ENCODE data around the gene SHLD1.

The SHLD1 gene

DNA sequence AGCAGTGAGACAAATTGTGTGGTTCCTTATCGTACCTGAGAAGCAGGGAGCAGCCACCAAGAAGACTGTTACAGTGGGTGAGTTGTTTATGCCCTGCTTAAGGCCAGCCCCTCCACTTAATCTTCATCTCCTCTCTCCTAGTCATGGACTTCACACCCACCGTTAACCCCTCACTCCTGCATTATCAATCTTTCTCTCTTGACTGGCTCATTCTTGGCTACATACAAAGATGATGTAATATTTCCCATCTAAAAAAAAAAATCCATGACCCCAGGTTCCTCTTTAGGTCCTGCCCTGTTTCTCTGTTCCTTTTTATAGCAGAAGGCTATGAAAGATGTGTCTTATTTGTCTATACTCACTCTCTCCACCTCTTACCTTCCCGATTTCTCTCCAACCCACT, 72.4 kb downstream of the SHLD1 start:
- DNase-seq, result no peak

DNA sequence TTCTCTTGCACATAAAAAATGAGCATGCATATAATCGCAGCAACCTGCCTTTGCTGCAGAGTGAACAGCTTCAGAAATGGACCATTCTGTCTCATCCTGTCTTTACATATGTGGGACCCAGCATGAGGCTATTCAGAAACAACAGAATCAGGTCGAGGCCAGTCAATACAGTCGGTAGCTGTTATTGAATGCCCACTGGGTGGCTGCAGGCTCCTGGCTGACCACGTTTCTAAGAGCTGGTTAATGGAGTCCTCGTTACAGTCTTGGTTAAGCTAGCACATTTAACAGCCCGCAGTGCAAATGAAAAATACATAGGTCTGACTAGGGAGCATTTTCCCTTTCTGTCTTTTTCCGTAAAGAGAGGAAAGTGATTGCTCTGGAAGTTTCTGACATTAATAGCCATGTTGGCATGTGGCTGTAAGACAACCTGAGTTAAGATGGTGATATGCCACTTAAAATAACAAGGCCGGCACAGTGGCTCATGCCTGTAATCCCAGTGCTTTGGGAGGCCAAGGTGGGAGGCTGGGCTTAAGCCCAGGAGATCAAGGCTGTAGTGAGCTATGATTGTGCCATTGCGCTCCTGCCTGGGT, 75.0 kb downstream of the SHLD1 start:
- no peak for DNase-seq

DNA sequence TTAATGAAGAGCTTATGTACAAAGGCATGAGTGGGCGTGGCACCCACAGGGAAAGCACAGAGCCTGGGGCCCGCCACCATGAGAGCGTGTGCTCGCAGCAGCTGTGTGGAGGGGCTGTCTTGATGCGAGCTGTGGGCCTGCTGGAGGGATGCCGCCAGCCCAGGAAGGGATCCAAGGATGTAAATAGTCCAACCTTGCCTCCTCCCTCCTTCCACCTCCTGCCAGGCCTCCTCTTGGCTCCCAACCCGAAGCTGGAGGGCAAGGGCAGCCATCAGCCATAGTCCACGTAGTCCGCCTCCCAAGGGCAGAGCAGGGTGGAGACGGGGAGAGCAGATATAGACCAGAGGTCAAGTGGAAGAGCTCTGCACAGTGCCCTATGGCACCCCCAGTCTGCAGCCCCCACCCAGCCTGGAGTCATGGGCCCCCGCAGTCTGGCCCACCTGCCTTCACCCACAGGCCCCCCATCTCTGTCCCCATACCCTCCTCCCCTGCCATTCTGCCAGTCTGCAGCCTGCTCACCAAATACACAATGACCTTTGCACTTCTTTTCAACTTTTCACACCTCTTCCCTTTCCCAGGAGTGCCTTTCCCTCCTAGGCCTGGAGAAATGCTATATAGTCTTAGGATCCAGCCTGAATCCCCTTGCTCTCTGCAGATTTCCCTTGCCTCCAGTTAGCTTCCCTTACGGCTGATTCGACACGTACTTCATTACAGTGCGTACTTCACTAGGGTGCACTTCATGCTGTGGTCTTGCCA, 77.1 kb downstream of the SHLD1 start:
- DNase-seq, result no peak

DNA sequence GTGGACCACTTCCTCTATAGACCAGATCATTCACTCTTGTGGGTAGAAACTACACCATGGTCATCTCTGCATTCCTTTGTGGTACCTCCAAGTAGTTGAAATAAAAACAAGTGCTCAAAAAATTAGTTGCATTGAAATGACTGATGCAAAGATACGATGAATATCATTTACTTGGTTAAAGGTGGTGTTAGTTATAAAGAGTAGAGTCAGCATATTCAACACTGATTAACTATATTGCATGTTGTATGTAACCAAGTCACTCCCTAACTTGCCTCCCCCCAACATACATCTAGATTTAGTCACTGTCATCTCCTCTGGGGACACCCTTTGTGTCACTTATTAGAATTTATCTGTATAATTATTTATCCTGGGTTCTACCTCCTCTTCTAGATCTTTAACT, 77.7 kb downstream of the SHLD1 start:
- no peak for DNase-seq

DNA sequence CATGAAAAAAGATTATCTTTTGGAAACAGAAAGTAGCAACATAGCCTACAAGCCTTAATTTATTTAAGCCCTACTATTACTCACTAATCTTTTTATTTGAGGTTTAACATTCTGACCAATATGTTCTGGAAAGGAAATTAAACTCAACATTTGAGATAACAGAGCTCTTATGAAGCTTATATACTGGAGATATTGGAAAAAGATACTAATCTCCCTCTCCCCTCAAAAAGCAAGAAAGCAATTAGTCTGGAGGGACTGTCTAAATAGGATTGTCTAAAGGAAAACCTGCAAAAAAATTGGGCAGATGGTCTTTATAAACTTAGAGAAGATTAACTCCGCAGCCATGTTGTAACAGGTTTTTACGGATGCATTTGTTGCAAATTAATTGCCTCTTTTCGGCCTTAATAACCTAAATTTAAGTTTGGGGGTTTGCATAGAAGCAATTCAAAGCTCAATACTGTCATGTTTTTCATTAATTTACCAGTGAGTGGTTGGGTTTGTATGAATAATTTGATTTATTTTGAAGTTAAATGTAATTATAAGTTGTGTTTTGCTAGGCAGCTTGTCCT, 79.1 kb downstream of the SHLD1 start:
- DNase-seq, result no peak

DNA sequence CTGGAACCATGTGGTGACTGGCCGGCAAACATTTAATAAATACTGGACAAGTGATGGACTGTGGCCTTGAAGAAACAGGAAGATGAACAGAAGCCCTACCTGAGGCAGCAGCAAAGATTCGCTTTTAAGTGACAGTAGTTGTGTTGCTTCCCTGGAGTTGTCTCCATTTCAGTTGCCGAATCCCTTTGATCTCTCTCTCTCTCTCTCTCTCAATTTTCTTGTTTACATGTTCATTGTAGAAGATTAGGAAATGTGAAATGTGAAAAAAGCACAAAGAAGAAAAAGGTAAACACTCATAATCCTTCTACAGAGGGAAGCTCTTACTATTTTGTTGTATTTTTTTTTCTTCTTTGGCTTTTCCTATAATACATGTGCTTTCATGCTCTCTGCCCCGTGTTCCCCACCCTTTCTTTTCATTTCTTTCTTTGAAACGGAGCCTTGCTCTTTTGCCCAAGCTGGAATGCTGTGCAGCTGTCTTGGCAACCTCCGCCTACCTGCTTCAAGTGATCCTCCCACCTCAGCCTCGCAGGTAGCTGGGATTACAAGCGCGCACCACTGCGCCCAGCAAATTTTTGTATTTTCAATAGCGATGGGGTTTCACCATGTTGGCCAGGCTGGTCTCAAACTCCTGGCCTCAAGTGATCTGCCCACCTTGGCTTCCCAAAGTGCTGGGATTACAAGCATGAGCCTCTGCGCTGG, 81.5 kb downstream of the SHLD1 start:
- DNase-seq, result no peak

DNA sequence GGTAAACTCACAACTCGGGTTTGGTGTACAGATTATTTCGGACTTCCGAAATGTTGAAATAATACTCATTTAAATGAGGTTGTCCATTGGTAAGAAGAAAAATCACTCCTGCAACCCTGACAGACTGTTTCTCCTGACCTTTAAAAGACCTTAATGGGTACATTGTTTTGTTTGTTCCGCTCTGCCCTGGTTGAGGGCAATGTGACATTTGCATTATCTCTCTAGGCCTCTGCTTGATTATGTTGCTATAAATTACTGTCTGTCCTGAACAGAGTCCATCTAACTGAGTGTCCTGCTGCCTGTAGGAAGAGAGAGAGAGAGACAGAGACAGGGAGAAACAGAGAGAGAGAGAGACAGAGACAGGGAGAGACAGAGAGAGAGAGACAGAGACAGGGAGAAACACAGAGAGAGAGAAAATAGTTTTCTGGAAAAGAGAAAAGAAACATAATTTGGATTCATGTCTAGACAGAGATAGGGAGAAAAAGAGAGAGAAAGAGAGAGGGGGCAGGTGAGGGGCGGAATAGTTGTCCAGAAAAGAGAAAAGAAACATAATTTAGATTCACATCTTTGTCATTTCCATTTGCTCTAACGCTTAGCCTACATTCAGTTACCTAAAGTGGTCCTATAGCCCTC, 83.2 kb downstream of the SHLD1 start:
- DNase-seq, result no peak

DNA sequence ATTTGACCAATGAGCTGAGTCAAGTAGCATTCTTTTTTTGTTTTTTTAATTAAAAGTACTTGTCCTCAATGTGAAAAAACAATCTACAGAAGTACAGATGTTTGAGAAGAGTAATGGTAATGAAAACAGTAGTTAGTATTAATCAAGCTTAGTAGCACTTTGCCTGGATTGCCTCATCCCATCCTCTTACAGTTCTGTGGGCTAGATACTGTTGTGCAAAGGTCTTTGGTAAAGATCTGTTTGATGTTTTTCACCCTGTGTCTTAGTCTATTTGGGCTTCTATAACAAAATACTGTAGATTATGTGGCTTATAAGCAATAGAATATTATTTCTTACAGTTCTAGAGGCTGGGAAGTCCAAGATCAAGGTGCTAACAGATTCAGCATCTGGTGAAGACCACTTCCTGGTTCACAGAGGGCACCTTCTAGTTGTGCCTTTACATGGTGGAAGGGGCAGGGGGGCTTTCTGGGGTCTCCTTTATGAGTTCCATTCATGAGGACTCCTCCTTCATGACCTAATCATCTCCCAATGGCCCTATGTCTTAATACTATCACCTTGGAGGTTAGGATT, 84.3 kb downstream of the SHLD1 start:
- no peak for DNase-seq

DNA sequence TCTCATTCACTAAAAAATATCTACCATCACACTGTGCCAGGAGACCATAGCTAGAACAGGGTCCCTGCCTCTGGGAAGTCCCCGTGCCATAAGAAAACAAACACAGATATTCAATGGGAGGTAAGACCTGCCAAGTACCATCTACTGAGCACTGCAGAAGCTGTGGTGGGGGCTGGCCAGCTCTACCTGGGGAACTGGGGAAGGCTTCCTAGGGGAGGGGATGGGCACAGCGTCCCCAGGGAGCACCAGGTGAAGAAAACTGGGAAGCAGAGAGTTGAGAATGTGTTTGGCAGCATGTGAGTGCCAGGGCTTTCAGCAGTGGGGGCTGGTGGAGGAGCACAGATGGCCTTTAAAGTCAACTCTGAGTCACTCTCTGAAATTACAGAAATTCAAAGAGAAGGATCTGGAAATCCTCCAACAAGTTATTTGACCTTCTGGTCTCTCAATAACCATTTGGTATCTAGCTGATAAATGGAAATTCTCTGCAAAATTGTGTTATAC, 85.2 kb downstream of the SHLD1 start:
- no peak for DNase-seq

DNA sequence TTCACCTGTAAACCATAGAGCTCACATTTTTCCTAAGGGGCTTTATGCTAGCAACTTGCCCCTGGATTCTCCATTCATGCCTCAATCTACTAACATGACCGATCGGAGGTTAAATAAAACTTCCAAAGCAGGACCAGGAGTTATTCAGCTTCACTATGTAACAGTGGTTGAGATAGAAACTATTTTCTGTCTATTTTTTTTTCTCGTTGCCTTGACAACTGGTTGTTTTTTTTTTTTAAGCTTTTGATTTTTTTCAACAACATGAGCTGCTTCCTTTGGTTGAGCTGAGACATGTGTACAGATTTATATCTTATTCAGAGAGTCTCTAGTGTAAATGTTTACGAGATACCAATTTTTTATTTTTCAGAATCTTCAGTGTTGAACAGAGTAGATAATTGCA, 85.7 kb downstream of the SHLD1 start:
- DNase-seq, result no peak

DNA sequence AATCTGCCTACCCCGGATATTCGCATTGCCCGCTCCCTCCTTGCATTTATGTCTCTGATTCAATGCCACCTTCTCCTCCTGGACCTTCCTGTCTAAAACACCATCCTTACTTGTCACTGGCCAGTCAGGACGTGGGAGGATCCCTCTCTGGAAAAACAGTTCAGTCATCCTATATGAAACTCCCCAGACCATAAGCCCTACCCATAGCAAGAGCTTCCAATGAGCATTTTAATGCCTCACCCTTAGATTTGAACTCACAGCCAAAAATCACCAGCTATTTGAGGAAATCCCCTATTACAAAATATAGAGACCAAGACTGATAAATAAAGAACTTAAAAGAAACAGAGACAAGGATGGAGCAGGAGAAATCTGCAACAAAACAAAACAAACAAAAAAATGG, 86.4 kb downstream of the SHLD1 start:
- no peak for DNase-seq

DNA sequence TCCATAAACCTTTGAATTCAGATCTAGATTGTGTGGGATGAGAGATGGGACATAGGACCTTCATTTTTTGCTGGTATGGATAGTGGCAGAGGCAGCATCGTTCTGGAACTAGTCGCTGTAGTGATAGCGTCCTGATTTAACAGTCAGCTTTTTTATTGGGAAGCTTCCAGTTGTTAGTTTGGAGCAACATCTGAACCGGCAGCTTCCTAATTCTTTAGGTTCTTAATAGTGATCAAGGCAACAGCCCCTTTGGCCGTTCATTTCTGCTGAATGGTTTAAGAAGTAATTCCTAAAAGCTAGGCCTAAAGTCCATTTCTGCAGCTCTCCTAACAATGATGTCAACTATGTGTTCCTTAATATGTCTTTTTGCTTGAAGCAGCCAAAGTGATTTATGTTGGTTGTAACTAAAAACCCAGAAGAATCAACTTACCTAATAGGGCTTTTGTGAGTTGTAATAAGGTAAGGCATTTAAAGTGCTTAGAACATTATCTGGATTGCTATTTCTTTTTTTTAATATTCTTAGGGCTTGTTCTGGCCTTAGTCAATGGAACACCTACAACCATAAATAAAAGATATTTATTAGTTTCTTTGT, 90.3 kb downstream of the SHLD1 start:
- no peak for DNase-seq

DNA sequence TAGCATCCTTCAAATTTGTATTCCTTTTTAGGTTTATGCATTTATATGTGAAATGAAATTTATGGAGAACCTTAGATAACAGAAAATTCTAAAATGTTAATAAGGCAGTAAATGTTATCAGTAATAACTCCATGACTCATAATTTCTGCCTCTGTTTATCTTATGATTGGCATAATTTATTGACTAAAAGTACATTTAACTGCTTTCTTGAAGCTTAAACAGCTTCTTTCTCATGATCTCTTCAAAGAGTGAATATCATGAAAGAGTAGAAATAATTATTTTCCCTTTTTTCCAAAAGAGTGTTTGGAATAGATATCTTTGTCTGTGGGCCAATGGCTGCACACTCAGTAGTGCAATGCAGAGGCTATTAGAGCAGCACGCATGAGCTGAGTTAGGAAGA, 91.3 kb downstream of the SHLD1 start:
- no peak for DNase-seq

DNA sequence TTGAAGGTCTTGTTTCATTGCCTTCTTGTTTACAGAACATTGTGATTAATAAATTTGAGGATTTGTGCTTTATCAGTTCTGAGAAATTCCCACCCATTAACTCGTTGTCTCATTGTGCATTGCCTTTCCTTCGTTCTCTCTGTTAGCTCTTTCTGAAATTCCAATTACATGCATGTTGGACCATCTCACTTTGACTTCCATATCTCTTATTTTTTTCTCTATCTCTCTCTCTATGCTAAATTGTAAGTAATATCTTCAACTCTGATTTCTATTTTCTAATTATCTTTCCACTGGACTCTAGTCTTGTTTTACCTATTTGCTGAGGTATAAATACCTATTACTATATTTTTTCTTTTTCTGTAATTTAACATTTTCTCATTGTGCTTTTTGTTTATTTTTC, 92.3 kb downstream of the SHLD1 start:
- DNase-seq, result no peak

DNA sequence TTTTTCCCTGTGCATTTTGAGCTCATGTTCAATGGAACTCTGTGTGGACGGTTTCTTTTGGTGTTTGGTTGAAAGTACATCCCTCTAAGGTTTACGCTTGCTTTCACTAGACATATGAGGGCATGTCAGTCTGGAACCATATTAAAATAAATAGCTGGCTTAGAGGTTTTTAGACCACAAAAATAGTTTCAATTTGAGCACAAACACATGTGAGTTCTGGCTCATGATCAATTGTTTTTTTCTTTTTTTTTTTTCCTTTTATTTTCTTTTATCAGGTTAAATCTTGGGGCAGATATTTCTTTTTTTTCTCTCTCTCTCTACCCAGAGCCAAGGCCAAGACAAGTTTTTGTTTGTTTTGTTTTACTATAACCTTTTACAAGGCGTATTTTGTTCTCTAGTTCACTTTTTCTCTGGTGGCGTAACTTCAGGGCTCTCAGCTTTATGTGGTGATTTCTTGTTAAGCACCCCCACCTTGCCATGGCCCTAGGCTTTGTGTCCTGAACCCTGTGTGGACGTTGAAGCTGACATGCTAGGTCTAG, 92.9 kb downstream of the SHLD1 start:
- no peak for DNase-seq

DNA sequence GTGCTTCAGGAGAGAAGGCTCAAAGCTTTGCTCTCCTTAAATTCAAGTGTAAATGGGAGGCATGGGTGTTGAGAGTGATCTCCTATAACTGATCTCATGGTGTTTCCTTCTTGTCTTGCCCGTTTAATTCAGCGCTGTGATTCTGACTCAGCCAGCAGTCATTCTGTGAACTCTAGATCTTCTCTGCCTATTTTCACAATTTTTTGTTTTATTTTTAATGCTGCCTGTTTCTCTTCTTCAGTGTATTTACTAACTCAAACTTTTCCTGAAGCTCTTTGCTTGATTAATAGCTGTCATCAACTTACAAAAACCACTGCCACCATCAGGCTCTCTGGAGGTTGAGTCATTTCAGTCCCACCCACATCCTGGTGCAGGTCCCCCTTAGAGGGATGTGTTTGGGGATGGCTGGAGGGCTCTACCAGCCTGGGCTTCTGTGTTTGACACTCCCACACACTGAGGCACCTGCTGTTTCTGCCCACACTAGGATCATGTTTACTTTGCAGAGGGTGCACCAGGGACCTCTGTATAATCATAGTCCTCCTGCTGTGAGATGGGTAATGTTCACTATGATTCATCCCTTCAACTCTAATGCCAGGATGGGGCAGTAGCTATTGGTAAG, 94.0 kb downstream of the SHLD1 start:
- peak; percentile 60 for DNase-seq

DNA sequence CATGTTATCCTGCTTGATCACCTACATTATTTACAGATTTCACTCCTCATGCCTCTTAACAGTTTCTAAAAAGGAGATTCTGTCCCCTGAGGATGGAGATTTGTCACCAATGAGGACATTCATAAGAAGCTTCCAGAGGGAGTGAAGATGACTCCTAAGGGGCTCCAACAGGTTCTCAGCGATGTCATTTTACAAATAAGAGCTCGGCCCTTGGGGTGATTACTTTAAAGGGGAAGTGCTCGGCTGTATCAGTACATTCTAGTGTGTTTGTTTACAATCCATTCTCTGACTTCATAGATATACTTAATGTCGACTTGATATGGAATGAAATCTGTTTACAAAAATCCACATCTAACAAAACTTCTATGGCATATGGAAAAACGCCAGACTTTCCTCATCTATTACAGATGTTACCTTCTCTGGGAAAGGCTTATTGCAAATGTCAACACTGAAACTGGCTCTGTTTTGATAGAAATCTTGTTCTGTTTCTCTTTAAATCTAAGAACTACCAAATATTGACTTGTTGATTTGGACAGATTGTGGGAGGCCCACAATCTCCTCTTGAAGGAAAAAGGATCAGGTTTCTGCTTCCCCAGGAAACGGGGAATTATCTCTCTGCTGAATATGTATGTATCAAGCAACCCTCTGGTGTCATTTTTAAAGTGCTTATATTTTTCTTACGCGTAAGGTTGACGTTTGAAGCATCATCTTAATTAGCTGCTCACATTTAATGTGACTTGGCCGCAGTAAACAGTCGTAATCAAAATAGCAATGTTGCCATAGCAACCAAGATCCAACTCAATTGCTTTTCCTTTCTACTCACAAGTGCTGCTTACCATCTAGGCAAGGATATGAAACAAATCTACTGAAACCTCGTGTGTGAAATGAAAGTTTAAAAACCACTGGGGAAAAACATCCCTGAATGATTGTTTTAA, 95.7 kb downstream of the SHLD1 start:
- peak; percentile 71 for DNase-seq

DNA sequence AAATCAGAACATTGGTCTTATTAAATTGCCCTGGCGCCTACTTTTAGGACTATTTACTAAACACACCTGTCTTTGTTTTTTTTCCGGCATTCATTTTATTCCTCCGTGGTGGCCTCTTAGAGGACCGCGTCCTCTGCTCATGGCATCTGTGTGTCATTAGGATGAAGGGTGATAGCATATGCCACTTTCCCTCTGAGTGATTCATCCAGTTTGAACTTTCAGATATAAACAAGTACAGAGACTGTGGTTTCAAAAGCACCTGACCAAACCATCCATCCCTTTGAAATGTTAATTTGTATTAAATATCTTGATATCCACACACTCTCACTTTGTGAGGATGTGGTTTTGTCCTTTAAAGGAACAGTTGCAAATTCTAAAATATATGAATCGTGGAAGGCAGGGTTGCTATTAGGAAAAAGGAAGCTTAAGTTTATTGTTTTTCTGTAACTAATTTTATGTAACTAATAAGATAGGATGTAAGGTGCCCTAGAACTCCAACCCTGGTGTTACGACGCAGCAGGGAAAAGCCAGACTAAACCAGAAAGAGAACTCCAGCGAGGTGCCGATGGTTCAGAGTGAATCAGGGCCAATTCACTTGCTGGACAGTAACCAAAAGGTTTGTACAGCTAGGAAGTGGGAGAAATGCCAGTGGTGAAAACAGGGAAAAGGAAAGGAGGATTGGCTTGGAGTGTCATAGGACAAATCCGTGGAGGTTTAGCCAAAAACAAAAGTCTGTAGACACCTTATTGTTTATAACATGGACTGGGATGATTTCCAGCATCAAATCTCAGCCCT, 98.7 kb downstream of the SHLD1 start:
- no peak for DNase-seq

DNA sequence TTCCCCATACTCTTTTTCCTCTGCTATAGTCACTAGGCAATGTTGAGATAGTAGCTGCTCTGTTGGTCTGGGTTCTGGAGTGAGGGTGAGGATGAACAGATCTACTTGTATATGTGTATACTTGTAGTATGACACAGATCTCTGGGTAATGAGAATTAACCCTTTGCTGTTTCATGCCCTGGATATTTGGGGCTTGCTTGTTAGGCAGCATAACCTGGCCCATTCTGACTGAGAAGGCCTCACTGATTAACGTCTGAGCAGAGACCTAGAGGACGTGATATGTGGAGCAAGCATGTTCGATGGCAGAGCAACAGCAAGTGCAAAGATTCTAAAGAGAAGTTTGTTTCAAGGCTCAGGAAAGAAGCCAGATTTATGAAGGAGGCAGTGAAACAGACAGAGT, 105.7 kb downstream of the SHLD1 start:
- DNase-seq, result no peak

DNA sequence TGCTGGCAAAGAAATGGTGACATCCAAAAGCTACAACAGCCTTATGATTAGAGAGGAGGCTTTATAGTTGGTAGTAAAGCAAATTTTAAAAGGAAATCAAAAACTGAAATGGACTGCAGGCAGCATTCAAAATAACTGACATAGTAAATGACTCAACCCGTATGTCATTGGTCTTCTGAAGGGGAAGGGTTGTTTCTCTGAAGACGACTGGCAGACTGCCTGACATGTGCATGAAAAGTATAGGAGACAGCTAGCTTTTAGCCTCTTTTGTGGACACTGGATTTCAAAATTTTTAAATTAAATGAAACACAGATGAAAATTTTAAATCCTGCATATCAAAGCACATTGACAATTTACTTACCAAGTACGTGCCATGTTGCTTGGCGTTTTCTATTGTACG, 109.4 kb downstream of the SHLD1 start:
- no peak for DNase-seq
